Mesenchymal stem cell (in vitro differentiated cells and primary cell): ENCODE data around the gene MECP2.
A peak's percentile ranks its signal among the peaks of the same experiment; 100 is the strongest.

Source experiments
- DNase-seq: peaks from one replicate; pipeline ENCODE4 v3.0.0-alpha.2; 2013
- H2AFZ ChIP-seq: one replicate; pipeline ENCODE4 v1.6.1; 2013; ENCODE audit warnings: low read depth, mild to moderate bottlenecking, control low read depth, inconsistent platforms, low read length, moderate library complexity
- H2AK5ac ChIP-seq: 2 replicates; pipeline ENCODE4 v1.6.1; 2013; ENCODE audit warnings: low read length, moderate library complexity, mild to moderate bottlenecking, inconsistent platforms; ENCODE audit not compliant: severe bottlenecking
- H2BK120ac ChIP-seq: one replicate; pipeline ENCODE4 v1.6.1; 2013; ENCODE audit warnings: low read depth, mild to moderate bottlenecking, inconsistent platforms, low read length, moderate library complexity
- H2BK12ac ChIP-seq, 2 experiments: one replicate each; pipeline ENCODE4 v1.6.1; 2013; ENCODE audit warnings: inconsistent platforms in 2 of 2, low read length in 2 of 2, mild to moderate bottlenecking in 2 of 2, moderate library complexity in 2 of 2, control low read depth in 1 of 2
- H2BK15ac ChIP-seq: one replicate; pipeline ENCODE4 v1.6.1; 2013; ENCODE audit warnings: mild to moderate bottlenecking, low read depth, inconsistent platforms; ENCODE audit not compliant: poor library complexity, severe bottlenecking
- H2BK5ac ChIP-seq: 2 replicates; pipeline ENCODE4 v1.6.1; 2013; ENCODE audit warnings: low read depth, mild to moderate bottlenecking, low read length, control low read depth, inconsistent platforms; ENCODE audit not compliant: poor library complexity, severe bottlenecking
- H3K14ac ChIP-seq, 2 experiments: one replicate each; pipeline ENCODE4 v1.6.1; 2013; ENCODE audit warnings: inconsistent platforms in 2 of 2, low read length in 2 of 2, control low read depth in 1 of 2, mild to moderate bottlenecking in 1 of 2, moderate library complexity in 1 of 2
- H3K18ac ChIP-seq, 2 experiments: one replicate each; pipeline ENCODE4 v1.6.1; 2013; ENCODE audit warnings: inconsistent platforms in 2 of 2, low read length in 2 of 2, control low read depth in 1 of 2, low read depth in 1 of 2, mild to moderate bottlenecking in 1 of 2
- H3K23ac ChIP-seq, 2 experiments: one replicate each; pipeline ENCODE4 v1.6.1; 2013; ENCODE audit warnings: inconsistent platforms in 2 of 2, low read length in 2 of 2, mild to moderate bottlenecking in 2 of 2, moderate library complexity in 2 of 2, control low read depth in 1 of 2
- H3K27ac ChIP-seq: 2 replicates; pipeline ENCODE4 v1.5.1; 2013; ENCODE audit warnings: mild to moderate bottlenecking, moderate library complexity, low read length, control low read depth, inconsistent platforms; ENCODE audit not compliant: poor library complexity, severe bottlenecking
- H3K27me3 ChIP-seq, 2 experiments: 2 replicates each; pipeline versions ENCODE4 v1.6.1 to v1.7.0; 2013; ENCODE audit warnings: low read length in 2 of 2, mild to moderate bottlenecking in 2 of 2, moderate library complexity in 2 of 2, control low read depth in 1 of 2, inconsistent platforms in 1 of 2; ENCODE audit not compliant: control insufficient read depth in 1 of 2, insufficient read depth in 1 of 2
- H3K36me3 ChIP-seq, 2 experiments: 2 replicates each; pipeline versions ENCODE4 v1.6.1 to v1.7.0; 2013; ENCODE audit warnings: low read length in 2 of 2, control low read depth in 1 of 2, inconsistent platforms in 1 of 2, low read depth in 1 of 2, mild to moderate bottlenecking in 1 of 2; ENCODE audit not compliant: insufficient read depth in 2 of 2, control insufficient read depth in 1 of 2
- H3K4ac ChIP-seq, 2 experiments: one replicate each; pipeline ENCODE4 v1.6.1; 2013; ENCODE audit warnings: inconsistent platforms in 2 of 2, low read length in 2 of 2, mild to moderate bottlenecking in 2 of 2, moderate library complexity in 2 of 2, control low read depth in 1 of 2, low read depth in 1 of 2
- H3K4me1 ChIP-seq: 2 replicates; pipeline ENCODE4 v1.6.1; 2013; ENCODE audit warnings: low read depth, low read length, control low read depth; ENCODE audit not compliant: control insufficient read depth, insufficient read depth
- H3K4me2 ChIP-seq: 2 replicates; pipeline ENCODE4 v1.6.1; 2013; ENCODE audit warnings: low read length, mild to moderate bottlenecking, inconsistent platforms; ENCODE audit not compliant: poor library complexity, severe bottlenecking
- H3K4me3 ChIP-seq, 2 experiments: 2 replicates each; pipeline versions ENCODE4 v1.5.1 to v1.7.0; 2013; ENCODE audit warnings: low read length in 2 of 2, mild to moderate bottlenecking in 2 of 2, control low read depth in 1 of 2, low read depth in 1 of 2; ENCODE audit not compliant: insufficient read depth in 1 of 2
- H3K79me1 ChIP-seq: replicated peaks from 2 replicates; pipeline ENCODE4 v1.6.1; 2013; ENCODE audit warnings: mild to moderate bottlenecking, control low read depth, low read length, inconsistent platforms; ENCODE audit not compliant: poor library complexity, severe bottlenecking
- H3K9ac ChIP-seq: 2 replicates; pipeline ENCODE4 v1.7.0; 2013; ENCODE audit warnings: mild to moderate bottlenecking, low read length, moderate library complexity
- H3K9me3 ChIP-seq: 2 replicates; pipeline ENCODE4 v1.7.0; 2013; ENCODE audit warnings: mild to moderate bottlenecking, low read length; ENCODE audit not compliant: control insufficient read depth
- H4K8ac ChIP-seq: one replicate; pipeline ENCODE4 v1.6.1; 2013; ENCODE audit warnings: inconsistent platforms, mild to moderate bottlenecking, low read length, moderate library complexity
- H4K91ac ChIP-seq: one replicate; pipeline ENCODE4 v1.6.1; 2013; ENCODE audit warnings: mild to moderate bottlenecking, low read length, inconsistent platforms
- WGBS: methylation state at CpG from one replicate; pipeline ENCODE4 v1.1.7; 2013; ENCODE audit warnings: mixed read lengths; 5-methylcytosine and 5-hydroxymethylcytosine counted together

MECP2 gene

DNA sequence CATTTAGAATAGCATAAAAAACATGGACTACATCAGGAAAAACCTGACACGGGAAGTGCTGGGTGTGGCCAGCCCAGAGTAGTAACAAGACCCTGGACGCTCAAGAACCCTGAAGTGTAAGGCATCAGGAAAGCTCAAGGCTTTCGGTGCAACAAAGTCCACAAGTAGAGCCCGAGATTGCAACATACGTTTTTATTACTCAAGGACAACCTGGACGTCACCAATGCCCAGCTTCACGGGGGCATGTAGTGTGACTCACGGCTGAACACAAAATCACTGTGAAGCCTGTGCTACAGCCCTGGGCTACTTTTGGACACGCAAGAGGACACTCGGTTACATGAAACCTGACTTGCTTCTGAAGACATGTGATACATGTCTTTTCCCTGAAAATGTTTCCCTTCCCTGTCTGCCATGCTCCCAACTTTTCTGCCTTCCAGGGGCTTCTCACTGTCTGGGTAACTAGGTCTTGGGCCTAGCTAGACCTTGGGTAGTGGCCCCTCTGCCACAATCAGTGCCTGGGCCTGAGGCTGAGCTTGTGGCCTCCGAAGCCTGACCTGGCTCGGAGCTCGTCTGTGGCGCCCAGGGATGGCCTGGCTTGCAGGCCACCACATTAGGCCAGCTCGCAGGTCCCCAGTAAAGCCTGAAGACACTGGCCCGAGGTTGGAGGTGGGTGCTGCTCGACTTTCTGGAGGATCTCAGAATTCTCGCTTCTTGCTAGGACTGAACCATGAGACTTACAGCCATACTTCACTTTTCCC is 87.0 kb downstream of the MECP2 start:
- peak; percentile 44 for DNase-seq
- no peak overlapping the region for H3K9ac ChIP-seq
- no peak overlapping the region for H3K18ac ChIP-seq
- no peak overlapping the region for H2BK5ac ChIP-seq
- no peak overlapping the region for H3K4me3 ChIP-seq
- H3K9me3 ChIP-seq, result no peaks in the 10 kb centered on the region
- H2BK15ac ChIP-seq, result no peak overlapping the region
- H3K4ac ChIP-seq, result no peak overlapping the region
- peaks cover 8% of the 10 kb centered on the region for H3K4me1 ChIP-seq
- H3K79me1 ChIP-seq, result peaks cover 9% of the 10 kb centered on the region
- H2AFZ ChIP-seq, result no peak overlapping the region
- no peak overlapping the region for H3K23ac ChIP-seq
- no peak overlapping the region for H4K91ac ChIP-seq
- H3K4me2 ChIP-seq, result no peak overlapping the region
- H4K8ac ChIP-seq, result peak overlapping the region; percentile 28
- peaks cover 46 to 68% of the 10 kb centered on the region in 2 experiments for H3K36me3 ChIP-seq
- H2BK12ac ChIP-seq, result no peak overlapping the region
- no peak overlapping the region for H2BK120ac ChIP-seq
- WGBS, result 92% methylated on average over 18 of the region's 18 CpGs
- H3K27me3 ChIP-seq, result peaks cover 0 to 10% of the 10 kb centered on the region in 2 experiments
- H3K14ac ChIP-seq, result no peak overlapping the region
- H3K27ac ChIP-seq, result no peak overlapping the region
- H2AK5ac ChIP-seq, result no peak overlapping the region

DNA sequence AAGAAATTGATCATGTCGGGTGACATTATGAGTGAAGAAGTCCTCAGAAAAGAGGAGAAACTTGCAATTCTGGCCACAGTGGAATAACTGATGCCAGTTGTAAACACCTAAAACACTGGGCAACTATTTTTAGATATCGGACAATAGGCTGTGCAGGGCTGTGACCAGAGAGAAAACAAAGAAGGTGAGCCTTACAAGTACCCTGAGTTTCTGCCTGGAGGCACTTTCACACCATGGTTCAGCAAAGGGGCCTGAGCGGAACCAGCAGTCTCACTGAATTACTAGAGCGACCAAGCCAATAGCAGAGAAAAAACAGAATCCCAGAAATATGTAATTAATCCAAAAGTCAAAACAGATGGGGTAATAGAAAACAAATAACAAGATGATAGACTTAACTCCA is 89.0 kb downstream of the MECP2 start:
- H3K36me3 ChIP-seq, result peaks cover 37 to 49% of the 10 kb centered on the region in 2 experiments
- H2BK12ac ChIP-seq, result no peak overlapping the region
- H3K23ac ChIP-seq, result no peak overlapping the region
- H2AFZ ChIP-seq, result no peak overlapping the region
- H2BK120ac ChIP-seq, result no peak overlapping the region
- no peak overlapping the region for H2BK5ac ChIP-seq
- no peak overlapping the region for H3K4ac ChIP-seq
- H3K27ac ChIP-seq, result no peak overlapping the region
- H3K18ac ChIP-seq, result no peak overlapping the region
- DNase-seq, result no peak
- no peak overlapping the region for H2AK5ac ChIP-seq
- peaks cover 0 to 14% of the 10 kb centered on the region in 2 experiments for H3K27me3 ChIP-seq
- H3K9me3 ChIP-seq, result no peaks in the 10 kb centered on the region
- no peak overlapping the region for H3K9ac ChIP-seq
- no peak overlapping the region for H4K8ac ChIP-seq
- no peak overlapping the region for H3K4me3 ChIP-seq
- H3K14ac ChIP-seq, result no peak overlapping the region
- no peak overlapping the region for H3K4me2 ChIP-seq
- peaks cover 8% of the 10 kb centered on the region for H3K4me1 ChIP-seq
- peaks cover 7% of the 10 kb centered on the region for H3K79me1 ChIP-seq
- no peak overlapping the region for H2BK15ac ChIP-seq
- 100% methylated on average over 1 of the region's 4 CpGs for WGBS
- no peak overlapping the region for H4K91ac ChIP-seq

DNA sequence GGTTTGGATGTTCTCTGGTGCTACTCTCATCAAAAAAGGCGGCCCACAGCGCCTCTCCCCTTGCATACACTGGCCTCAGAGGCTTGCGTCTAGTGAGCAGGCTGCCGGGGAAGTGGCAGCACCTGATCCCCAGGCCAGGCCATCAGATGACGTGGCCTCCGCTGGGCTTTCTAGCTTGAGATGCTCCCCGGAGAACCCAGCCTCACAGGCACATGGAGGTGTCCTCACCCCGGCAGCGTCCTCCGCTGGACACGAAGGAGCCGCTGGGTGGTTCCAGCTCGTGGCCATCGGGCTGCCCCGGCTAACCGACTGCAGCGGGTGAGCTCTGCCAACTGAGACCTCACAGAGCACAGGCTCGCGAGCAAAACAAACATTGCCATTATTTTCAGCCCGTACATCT is 90.6 kb downstream of the MECP2 start:
- H4K8ac ChIP-seq, result no peak overlapping the region
- H3K27me3 ChIP-seq, result peaks cover 0 to 20% of the 10 kb centered on the region in 2 experiments
- no peak overlapping the region for H3K9ac ChIP-seq
- H2BK5ac ChIP-seq, result no peak overlapping the region
- H3K27ac ChIP-seq, result no peak overlapping the region
- no peak overlapping the region for H3K4me2 ChIP-seq
- no peak overlapping the region for H2AK5ac ChIP-seq
- H3K14ac ChIP-seq, result no peak overlapping the region
- H2BK15ac ChIP-seq, result no peak overlapping the region
- no peak overlapping the region for H2AFZ ChIP-seq
- H3K9me3 ChIP-seq, result no peaks in the 10 kb centered on the region
- peaks cover 7% of the 10 kb centered on the region for H3K79me1 ChIP-seq
- H3K4me1 ChIP-seq, result peaks cover 6% of the 10 kb centered on the region
- H3K4ac ChIP-seq, result no peak overlapping the region
- H3K18ac ChIP-seq, result no peak overlapping the region
- WGBS, result 96% methylated on average over 20 of the region's 20 CpGs
- no peak overlapping the region for H3K4me3 ChIP-seq
- DNase-seq, result no peak
- no peak overlapping the region for H2BK120ac ChIP-seq
- H2BK12ac ChIP-seq, result no peak overlapping the region
- peaks cover 30 to 35% of the 10 kb centered on the region in 2 experiments for H3K36me3 ChIP-seq
- no peak overlapping the region for H4K91ac ChIP-seq
- no peak overlapping the region for H3K23ac ChIP-seq

DNA sequence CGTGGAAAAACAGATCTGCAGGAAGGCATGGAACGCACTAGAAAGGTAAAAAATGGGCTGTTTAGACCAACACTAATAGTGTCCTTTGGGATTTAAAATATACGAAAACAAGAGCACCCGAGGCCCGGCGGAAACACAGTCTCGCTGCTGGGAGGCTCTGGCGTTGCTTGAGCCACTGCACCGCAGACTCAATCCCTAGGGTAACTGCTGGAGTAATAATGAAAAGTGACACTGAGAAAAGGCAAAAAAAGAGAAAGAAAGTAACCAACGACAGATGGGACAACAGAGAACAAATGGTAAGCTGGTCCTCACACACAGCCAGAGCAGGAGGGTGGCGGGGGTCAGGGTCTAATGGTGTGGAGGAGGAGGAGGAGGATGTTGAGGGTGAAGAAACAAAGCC is 93.2 kb downstream of the MECP2 start:
- Histone ChIP-seq H2BK15ac (no peak overlapping the region), H3K27me3 (peaks cover 0 to 15% of the 10 kb centered on the region in 2 experiments), H3K4me3 (no peak overlapping the region), H3K27ac (no peak overlapping the region), H3K4me1 (peaks cover 6% of the 10 kb centered on the region), H3K79me1 (no peaks in the 10 kb centered on the region), H3K9me3 (no peaks in the 10 kb centered on the region), H3K36me3 (peaks cover 10 to 21% of the 10 kb centered on the region in 2 experiments), H2BK5ac (no peak overlapping the region), H3K23ac (no peak overlapping the region), H2BK12ac (no peak overlapping the region), H3K14ac (no peak overlapping the region), H2AFZ (no peak overlapping the region), H3K4ac (no peak overlapping the region), H2AK5ac (no peak overlapping the region), H4K91ac (no peak overlapping the region), H3K9ac (peak overlapping the region; percentile 23), H4K8ac (no peak overlapping the region), H3K18ac (no peak overlapping the region), H2BK120ac (no peak overlapping the region), H3K4me2 (no peak overlapping the region)
- DNase-seq, result no peak
- WGBS, result 91% methylated on average over 11 of the region's 11 CpGs
